DMS53 treated with DMSO at 0.1 percent for 48 hours (cell line): Measurements from ENCODE around the gene SELE.

Experiments
- DNase-seq: peaks from one replicate; lab custom pipeline; 2025; ENCODE audit not compliant: unreplicated experiment; lab: John Stamatoyannopoulos, UW

The SELE gene

DNA sequence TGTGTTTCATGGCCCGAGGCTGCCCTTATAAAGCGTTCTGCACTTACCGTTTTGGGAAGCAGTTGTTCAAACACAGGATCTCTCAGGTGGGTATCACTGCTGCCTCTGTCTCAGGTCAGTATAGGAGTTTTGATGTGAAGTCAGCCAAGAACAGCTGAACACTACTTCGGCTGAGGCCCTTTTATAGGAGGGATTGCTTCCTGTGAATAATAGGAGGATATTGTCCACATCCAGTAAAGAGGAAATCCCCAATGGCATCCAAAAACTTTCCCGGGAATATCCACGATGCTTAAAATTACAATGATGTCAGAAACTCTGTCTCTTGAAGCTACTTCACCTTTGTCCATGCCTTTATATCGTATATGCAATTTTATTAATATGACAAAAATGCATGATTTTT lies at the start of gene SELE:
Gene SELE, minus strand, starts transcription at position 156 of the 400 bp plus-strand sequence. CDS start 467 bp downstream, outside the sequence.
- no peak for DNase-seq

- no peak for DNase-seq
Measured at GRCh38 chr1:169782596-169782995, 48.7 kb upstream of the SELE start.

- DNase-seq, result no peak
Measured at GRCh38 chr1:169779970-169780369, 46.1 kb upstream of the SELE start.

DNA sequence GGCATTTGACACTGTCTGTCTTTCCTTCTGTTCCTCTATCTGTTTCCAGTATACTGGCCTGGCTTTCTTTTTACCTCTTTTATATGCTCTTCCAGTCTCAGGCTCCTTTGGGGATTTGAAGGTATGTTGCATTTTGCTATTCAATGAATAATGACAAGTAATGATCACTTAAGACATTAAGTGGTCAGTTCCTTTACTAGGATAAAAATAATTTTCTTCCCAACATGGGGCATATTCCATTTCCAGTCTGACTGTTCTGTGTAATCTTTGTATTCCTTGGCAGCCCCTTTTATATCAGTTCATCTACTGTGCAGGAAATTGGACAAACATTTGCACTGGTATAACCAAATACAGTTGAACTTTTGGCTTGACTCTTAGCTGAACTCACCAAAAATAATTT lies 45.3 kb upstream of the SELE start:
- DNase-seq, result no peak

GRCh38 chr1:169776440-169776839 lies 42.6 kb upstream of the SELE start:
- no peak for DNase-seq

DNA sequence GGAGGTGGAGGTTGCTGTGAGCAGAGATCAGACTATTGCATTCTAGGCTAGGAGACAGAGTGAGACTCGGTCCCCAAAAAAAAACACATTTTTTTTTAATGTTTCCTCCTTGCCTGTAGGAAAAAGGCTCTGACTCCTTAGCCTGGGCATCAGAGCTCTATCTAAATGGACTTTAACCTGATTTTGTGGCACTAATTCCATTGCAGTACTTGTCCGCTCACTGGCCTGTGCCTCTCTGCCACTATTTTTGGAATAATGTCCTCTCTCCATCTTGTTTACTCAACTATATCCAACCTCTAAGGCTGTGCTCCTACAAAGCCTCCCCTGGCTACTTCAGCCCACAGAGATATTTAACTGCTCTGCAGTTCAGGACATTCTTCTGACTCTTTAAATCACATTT lies 34.3 kb upstream of the SELE start:
- no peak for DNase-seq

DNA sequence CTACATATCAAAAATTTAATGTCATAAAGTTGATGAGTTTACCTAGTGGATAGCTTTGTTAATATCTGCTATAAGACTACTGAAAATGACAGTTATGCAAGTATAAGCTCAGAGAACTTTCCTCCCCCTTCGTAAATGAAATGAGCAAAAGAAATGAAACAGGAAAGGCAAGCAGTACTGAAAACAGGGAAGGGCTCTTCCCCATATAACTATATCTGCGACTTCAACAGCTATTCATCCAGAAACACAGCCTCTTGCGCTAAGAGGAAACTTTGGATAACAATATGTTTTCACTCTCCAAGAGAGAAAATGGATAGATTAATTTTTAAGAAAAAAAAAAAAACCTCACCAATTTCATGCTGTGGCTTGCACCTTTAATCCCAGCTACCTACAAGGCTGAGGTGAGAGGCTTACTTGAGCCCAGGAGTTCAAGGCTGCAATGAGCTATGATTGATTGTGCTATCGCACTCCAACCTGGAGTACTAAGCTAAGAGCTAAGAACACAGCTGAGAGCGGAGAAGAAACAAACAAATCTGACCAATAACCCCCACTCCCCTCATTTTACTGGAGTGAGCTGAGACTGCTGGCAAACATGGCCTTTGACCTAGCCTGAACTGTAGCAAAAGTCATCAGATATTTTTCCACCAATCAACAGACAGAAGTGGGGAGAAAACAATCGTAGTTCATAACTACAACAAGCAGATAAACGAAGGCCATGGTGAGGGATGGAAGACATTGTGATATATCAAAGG lies 31.9 kb upstream of the SELE start:
- DNase-seq, result no peak

DNA sequence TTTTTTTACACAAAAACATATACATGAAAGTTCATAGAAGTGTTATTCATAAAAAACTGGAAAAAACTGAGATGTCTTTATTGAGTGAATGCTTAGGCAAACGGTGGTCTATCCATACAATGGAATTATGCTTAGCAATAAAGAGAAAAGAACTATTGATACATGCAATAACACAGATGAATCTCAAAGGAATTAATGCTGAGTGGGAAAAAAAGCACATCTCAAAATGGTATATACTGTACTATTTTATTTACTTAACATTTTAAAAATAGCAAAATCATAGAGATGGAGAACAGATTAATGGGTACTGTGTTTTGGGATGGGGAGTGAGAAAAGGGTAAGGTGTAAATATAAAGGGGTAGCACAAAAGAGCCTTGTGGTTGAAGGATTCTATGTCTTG lies 31.0 kb upstream of the SELE start:
- DNase-seq, result no peak

DNA sequence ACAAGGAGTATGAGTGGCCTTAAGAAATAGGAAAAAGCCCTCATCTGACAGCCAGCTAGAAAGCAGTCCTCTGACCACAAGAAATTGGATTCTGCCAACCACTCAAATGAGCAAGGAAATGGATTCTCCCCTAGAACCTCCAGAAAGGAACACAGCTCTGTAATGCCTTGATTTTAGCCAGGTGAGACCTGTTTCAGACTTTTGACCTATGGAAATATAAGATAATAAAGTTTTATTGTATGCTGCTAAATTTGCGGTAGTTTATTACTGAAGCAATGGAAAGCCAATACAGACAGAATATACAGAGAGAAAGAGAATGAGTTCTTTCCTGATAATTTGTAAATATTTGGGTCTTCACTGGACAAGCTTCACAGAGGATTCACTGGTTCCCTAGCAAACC lies 28.8 kb upstream of the SELE start:
- no peak for DNase-seq

DNA sequence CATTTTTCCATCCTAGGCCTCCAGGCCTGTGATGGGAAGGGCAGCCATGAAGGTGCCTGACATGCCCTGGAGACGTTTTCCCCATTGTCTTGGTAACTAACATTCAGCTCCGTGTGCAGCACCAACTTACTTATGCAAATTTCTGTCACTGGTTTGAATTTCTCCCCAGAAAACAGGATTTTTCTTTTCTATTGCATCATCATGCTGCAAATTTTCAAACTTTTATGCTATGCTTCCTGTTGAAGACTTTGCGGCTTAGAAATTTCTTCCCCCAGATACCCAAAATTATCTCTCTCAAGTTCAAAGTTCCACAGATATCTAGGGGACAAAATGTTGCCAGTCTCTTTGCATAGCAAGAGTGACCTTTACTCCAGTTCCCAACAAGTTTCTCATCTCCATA lies 25.2 kb upstream of the SELE start:
- DNase-seq, result no peak

GRCh38 chr1:169753549-169753948 lies 19.7 kb upstream of the SELE start:
- DNase-seq, result no peak

- DNase-seq, result no peak
Measured at GRCh38 chr1:169750041-169750440, 16.2 kb upstream of the SELE start.

DNA sequence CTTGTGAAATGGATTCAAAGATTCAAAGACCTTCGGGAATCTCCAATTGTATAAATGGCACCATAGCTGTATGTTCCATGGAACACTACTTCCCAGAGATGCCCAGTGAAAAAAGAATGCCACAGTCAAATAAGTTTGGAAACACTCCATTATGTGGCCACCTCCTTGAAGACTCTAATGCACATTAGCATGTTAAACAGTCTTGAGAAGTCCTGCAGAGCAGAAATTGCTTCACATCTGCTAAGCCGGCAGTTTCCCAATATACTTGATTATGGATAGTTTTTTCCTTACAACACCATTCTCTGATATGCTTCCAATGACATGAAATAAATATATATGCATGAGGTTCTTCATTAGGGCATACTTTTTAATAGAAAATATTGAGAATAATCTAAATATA lies 12.7 kb upstream of the SELE start:
- no peak for DNase-seq

- DNase-seq, result no peak
Measured at GRCh38 chr1:169745015-169745861, 11.4 kb upstream of the SELE start.

DNA sequence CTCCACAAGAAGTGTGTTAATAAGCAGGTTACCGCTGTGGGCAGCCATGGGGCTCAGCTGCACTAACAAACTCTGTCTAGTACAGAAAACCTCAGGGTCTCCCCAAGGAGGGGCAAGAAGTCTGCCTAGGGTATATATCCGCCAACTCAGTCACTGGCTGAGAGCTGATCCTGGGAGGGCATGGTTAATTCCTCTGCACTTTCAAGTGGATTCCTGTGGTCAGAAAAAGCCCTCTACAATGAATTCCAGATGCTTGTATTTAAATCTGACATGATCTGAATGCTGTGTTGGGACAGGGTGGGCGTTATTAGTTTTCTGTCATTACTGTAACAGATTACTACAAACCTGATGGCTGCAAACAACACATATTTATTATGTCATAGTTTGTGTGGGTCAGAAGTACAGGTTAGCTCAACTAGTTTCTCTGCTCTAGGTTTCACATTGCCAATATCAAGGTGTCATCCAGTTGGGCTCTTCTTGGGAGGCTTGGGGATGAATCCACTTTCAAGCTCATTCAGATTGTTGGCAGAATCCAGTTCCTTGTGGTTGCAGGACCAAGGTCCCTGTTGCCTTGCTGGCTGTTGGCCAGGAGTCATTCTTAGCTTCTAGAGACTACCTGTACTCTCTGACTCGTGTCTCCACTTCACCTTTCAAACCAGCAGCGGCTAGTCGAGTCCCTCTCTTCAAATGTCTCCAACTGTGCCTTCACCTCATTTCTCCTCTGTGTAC lies 8.0 kb upstream of the SELE start:
- no peak for DNase-seq

- DNase-seq, result no peak
Measured at GRCh38 chr1:169739980-169740379, 6.1 kb upstream of the SELE start.

DNA sequence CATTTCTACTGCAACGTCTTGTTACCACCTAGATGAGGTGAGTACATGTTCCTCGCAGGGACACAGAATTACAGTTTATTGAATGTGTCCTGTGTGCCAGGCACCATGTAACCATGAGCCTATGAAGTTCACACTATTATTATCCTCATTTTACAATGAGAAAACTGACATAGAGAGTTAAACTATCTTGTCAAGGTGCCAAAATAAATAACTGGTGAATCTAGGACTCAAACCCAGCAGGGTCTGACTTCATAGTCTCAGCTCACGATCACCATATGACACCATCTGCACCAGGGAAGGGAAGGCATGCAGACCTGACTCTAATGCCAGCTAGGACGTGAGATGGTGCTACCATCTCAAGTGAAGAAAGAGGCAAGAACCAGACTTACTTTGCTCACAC lies 2.4 kb downstream of the SELE start:
- DNase-seq, result no peak

DNA sequence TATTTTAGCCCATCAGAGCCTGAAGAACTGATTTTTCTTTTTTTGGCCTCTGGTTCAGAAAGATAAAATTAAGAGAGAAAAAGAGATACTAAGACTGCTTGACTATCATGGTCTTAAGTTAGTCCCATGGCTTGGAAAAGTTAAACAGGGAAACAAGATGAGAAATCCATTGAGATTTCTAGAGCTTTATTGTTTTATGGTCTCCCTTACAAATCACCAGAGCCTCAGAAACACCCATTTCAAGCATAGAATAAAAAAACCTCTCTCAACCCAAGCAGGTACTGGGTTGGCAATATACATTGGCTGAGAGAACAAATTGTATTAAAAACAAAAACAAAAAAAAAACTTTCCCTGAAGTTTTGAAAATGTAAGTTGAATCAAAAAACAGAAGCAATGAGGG lies 3.9 kb downstream of the SELE start:
- no peak for DNase-seq

- no peak for DNase-seq
Measured at GRCh38 chr1:169727307-169727706, 6.6 kb downstream of the SELE start.

- no peak for DNase-seq
Measured at GRCh38 chr1:169726851-169727250, 7.0 kb downstream of the SELE start.

DNA sequence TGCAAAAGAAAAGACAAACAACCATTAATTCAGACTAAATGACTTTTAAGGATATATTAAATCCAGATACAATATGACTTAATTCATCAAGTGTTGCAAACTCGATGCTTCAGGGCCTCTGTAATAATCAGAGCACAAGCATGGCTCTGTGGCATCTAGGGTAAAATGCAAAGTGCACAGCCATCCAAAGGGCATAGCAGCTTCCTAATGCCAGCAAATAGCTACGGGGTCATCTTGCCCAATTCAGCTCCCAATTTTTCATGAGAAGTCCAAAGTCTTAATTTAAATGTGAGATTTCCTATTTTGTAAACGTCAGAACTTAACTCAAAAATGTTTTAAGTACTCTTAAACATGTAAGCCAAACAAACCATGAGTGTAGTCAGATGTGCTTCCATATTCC lies 7.9 kb downstream of the SELE start:
- DNase-seq, result no peak

- DNase-seq, result no peak
Measured at GRCh38 chr1:169724168-169724567, 9.7 kb downstream of the SELE start.
